HCT116 (cell line): ENCODE measurements around the gene AVPR1B. TPM values are rescaled to one million over a fixed set of nuclear protein-coding genes. Genes with fewer than 3 reads are reported as not detected.

ENCODE experiments used
- ATAC-seq: fragments of 200-7000 bp; cut with Tn5 transposase; 2 replicates; pipeline ENCODE4 v1.9.1; 2020; ENCODE audit warnings: mild to moderate bottlenecking, moderate library complexity
- BruUV-seq: library from RNA; stranded (reverse); fragments of 400-500 nt; replicated peaks from 2 replicates; lab custom pipeline; 2021; lab: Mats Ljungman, UMichigan
- CTCF ChIA-PET: fragments of 300-600 bp; sonication (Branson Sonifier 250); formaldehyde crosslinking; loops from one replicate; lab custom pipeline; 2021; ENCODE audit warnings: antibody characterized with exemption; lab: Charles Lee
- POLR2A ChIA-PET: fragments of 300-600, 350-600 bp; sonication (Branson Sonifier 250); formaldehyde crosslinking; loops from one replicate; lab custom pipeline; 2021; ENCODE audit warnings: antibody characterized with exemption; lab: Charles Lee
- RAD21 ChIA-PET, 2 experiments: fragments of 300-600 bp; sonication (Branson Sonifier 250); formaldehyde crosslinking; loops; one replicate each; lab custom pipeline; 2023; ENCODE audit warnings: low total read pairs in 2 of 2; ENCODE audit not compliant: uncharacterized antibody in 2 of 2, unreplicated experiment in 2 of 2, low non-redundant PET in 1 of 2; lab: Charles Lee
- DNase-seq: peaks from one replicate; pipeline ENCODE4 v3.0.0-alpha.2; 2010; ENCODE audit warnings: low read depth, low spot score
- H2AFZ ChIP-seq: fragments of 200-600 bp; shearing (Covaris generic), sonication (generic); 2 replicates; pipeline ENCODE4 v1.6.1; 2017; ENCODE audit warnings: low read depth, mixed run types, mixed read lengths, antibody characterized with exemption, low read length; ENCODE audit not compliant: poor library complexity, severe bottlenecking
- H3K27ac ChIP-seq: 2 replicates; pipeline ENCODE4 v1.5.1; 2012; ENCODE audit warnings: low read depth, low read length
- H3K27me3 ChIP-seq: fragments of 200-600 bp; sonication (generic); 2 replicates; pipeline ENCODE4 v1.6.1; 2016; ENCODE audit warnings: mixed run types, low read length, mixed read lengths; ENCODE audit not compliant: insufficient read depth
- H3K36me3 ChIP-seq, 2 experiments: fragments of 200-500 bp in 1 of 2; fragments of 200-600 bp in 1 of 2; sonication (Bioruptor generic) in 1 of 2; sonication (generic) in 1 of 2; 2 replicates each; pipeline versions ENCODE4 v1.5.1 to v1.6.1; 2014 to 2016; ENCODE audit warnings: low read length in 2 of 2, inconsistent platforms in 1 of 2, mixed read lengths in 1 of 2, mixed run types in 1 of 2; ENCODE audit not compliant: insufficient read depth in 2 of 2, control insufficient read depth in 1 of 2
- H3K4me1 ChIP-seq, 2 experiments: fragments of 200-600 bp in 1 of 2; sonication (generic) in 1 of 2; 2 replicates each; pipeline versions ENCODE4 v1.5.1 to v1.6.1; 2012 to 2017; ENCODE audit warnings: low read length in 2 of 2, inconsistent platforms in 1 of 2, mild to moderate bottlenecking in 1 of 2, mixed read lengths in 1 of 2, mixed run types in 1 of 2, moderate library complexity in 1 of 2; ENCODE audit not compliant: insufficient read depth in 2 of 2, control insufficient read depth in 1 of 2
- H3K4me2 ChIP-seq: fragments of 200-600 bp; sonication (generic); 2 replicates; pipeline ENCODE4 v1.6.1; 2017; ENCODE audit warnings: mixed run types, low read length, mixed read lengths
- H3K4me3 ChIP-seq, 2 experiments: fragments of 200-600 bp in 1 of 2; sonication (generic) in 1 of 2; replicated peaks in 1 of 2; 2 replicates each; pipeline ENCODE4 v1.5.1; 2011 to 2016; ENCODE audit warnings: low read length in 2 of 2, control low read depth in 1 of 2, low read depth in 1 of 2, mild to moderate bottlenecking in 1 of 2, mixed read lengths in 1 of 2, mixed run types in 1 of 2
- H3K79me2 ChIP-seq: fragments of 200-600 bp; sonication (generic); 2 replicates; pipeline ENCODE4 v1.6.1; 2017; ENCODE audit warnings: mild to moderate bottlenecking, mixed run types, low read length, moderate library complexity, mixed read lengths; ENCODE audit not compliant: insufficient read depth
- H3K9ac ChIP-seq: fragments of 200-600 bp; sonication (generic); 2 replicates; pipeline ENCODE4 v1.6.1; 2016; ENCODE audit warnings: low read length, mixed read lengths
- H3K9me2 ChIP-seq: fragments of 200-600 bp; sonication (generic), shearing (Covaris generic); 2 replicates; pipeline ENCODE4 v1.6.1; 2017; ENCODE audit warnings: mixed run types, mild to moderate bottlenecking, moderate library complexity; ENCODE audit not compliant: insufficient read depth
- H3K9me3 ChIP-seq, 2 experiments: fragments of 200-500 bp in 1 of 2; fragments of 200-600 bp in 1 of 2; sonication (Bioruptor generic) in 1 of 2; sonication (generic) in 1 of 2; 2 replicates each; pipeline ENCODE4 v1.6.1; 2014 to 2017; ENCODE audit warnings: low read length in 2 of 2, mixed read lengths in 2 of 2, inconsistent platforms in 1 of 2, low read depth in 1 of 2, mild to moderate bottlenecking in 1 of 2, mixed run types in 1 of 2, moderate library complexity in 1 of 2; ENCODE audit not compliant: control insufficient read depth in 1 of 2, insufficient read depth in 1 of 2
- H4K20me1 ChIP-seq: fragments of 200-600 bp; sonication (generic), shearing (Covaris generic); 2 replicates; pipeline ENCODE4 v1.6.1; 2017; ENCODE audit warnings: mixed run types, mild to moderate bottlenecking, moderate library complexity; ENCODE audit not compliant: insufficient read depth
- ATF3 ChIP-seq: IDR thresholded peaks from 2 replicates; pipeline ENCODE4 v1.6.1; 2012
- CBX3 ChIP-seq: IDR thresholded peaks from 2 replicates; pipeline ENCODE4 v1.6.1; 2012; ENCODE audit warnings: low read depth
- EGR1 ChIP-seq: IDR thresholded peaks from 2 replicates; pipeline ENCODE4 v1.6.1; 2012; ENCODE audit warnings: low read depth
- ELF1 ChIP-seq: IDR thresholded peaks from 2 replicates; pipeline ENCODE4 v1.6.1; 2012; ENCODE audit warnings: low read depth, borderline replicate concordance
- EZH2 ChIP-seq: fragments of 200-600 bp; sonication (generic); IDR thresholded peaks from 2 replicates; pipeline ENCODE4 v1.6.1; 2017; ENCODE audit warnings: antibody characterized with exemption, mixed run types
- EZH2phosphoT487 ChIP-seq: fragments of 200-600 bp; IDR thresholded peaks from 2 replicates; pipeline ENCODE4 v1.6.1; 2018; ENCODE audit warnings: antibody characterized with exemption, borderline replicate concordance
- MAX ChIP-seq: IDR thresholded peaks from 2 replicates; pipeline ENCODE4 v1.6.1; 2012
- POLR2A ChIP-seq: IDR thresholded peaks from 2 replicates; pipeline ENCODE4 v1.7.0; 2011; ENCODE audit warnings: borderline replicate concordance; ENCODE audit not compliant: insufficient read depth, insufficient read length; ENCODE audit errors: extremely low read depth
- SP1 ChIP-seq: IDR thresholded peaks from 2 replicates; pipeline ENCODE4 v1.6.1; 2012; ENCODE audit warnings: low read depth
- SRF ChIP-seq: IDR thresholded peaks from 2 replicates; pipeline ENCODE4 v1.6.1; 2012; ENCODE audit warnings: low read depth
- TCF7L2 ChIP-seq: IDR thresholded peaks from 2 replicates; pipeline ENCODE4 v1.7.0; 2011; ENCODE audit warnings: borderline replicate concordance, inconsistent platforms; ENCODE audit not compliant: insufficient read depth, insufficient read length; ENCODE audit errors: extremely low read depth
- ZBTB33 ChIP-seq: IDR thresholded peaks from 2 replicates; pipeline ENCODE4 v1.6.1; 2011; ENCODE audit warnings: mild to moderate bottlenecking, low read length, moderate library complexity; ENCODE audit not compliant: insufficient replicate concordance; ENCODE audit errors: extremely low read depth
- ZNF274 ChIP-seq: fragments of 200-500 bp; sonication (Bioruptor generic); IDR thresholded peaks from 2 replicates; pipeline ENCODE4 v1.6.1; 2014; ENCODE audit warnings: mild to moderate bottlenecking, low read depth, low read length, inconsistent platforms
- intact Hi-C: fragments of 100-400 bp; cut with micrococcal nuclease; formaldehyde crosslinking; loops from 2 replicates; pipeline ENCODE4 v1.10.0; 2022
- total RNA-seq: library from RNA; stranded (reverse); gene quantifications from one replicate; pipeline ENCODE4 v1.2.1, GENCODE V29; 2021; ENCODE audit not compliant: unreplicated experiment

Gene AVPR1B
- total RNA-seq, 1 experiment from 2014 or later, result not detected

GRCh38 chr1:206142770-206143169 lies 25.6 kb upstream of the AVPR1B start:
- no TSS peak for BruUV-seq
- Histone ChIP-seq H3K9ac (no peak overlapping the region), H3K4me2 (no peak overlapping the region), H3K4me3 (no peak overlapping the region), H3K27me3 (peaks cover 20% of the 10 kb centered on the region; the same call in 1 of the 2 replicates), H3K79me2 (no peaks in the 10 kb centered on the region), H3K4me1 (no peaks in the 10 kb centered on the region), H2AFZ (no peak overlapping the region), H3K9me3 (no peaks in the 10 kb centered on the region), H3K27ac (no peak overlapping the region), H3K36me3 (no peaks in the 10 kb centered on the region), H4K20me1 (no peaks in the 10 kb centered on the region), H3K9me2 (no peaks in the 10 kb centered on the region)
- TF ChIP-seq ATF3, result no peak
- ATAC-seq (no peak), DNase-seq (no peak)
- ChIA-PET CTCF (no interaction called here), RAD21 (no interaction called here), POLR2A (no interaction called here)
- intact Hi-C loops, result no loop called here

- BruUV-seq, result no TSS peak
- Histone ChIP-seq H3K27ac (no peak overlapping the region), H4K20me1 (no peaks in the 10 kb centered on the region), H3K9ac (no peak overlapping the region), H3K9me3 (no peaks in the 10 kb centered on the region), H3K4me3 (no peak overlapping the region), H3K4me1 (no peaks in the 10 kb centered on the region), H3K27me3 (peaks cover 20% of the 10 kb centered on the region; the same call in 1 of the 2 replicates), H3K36me3 (no peaks in the 10 kb centered on the region), H3K4me2 (no peak overlapping the region), H3K9me2 (no peaks in the 10 kb centered on the region), H2AFZ (no peak overlapping the region), H3K79me2 (no peaks in the 10 kb centered on the region)
- DNase-seq (no peak), ATAC-seq (no peak)
- ChIA-PET CTCF (interaction anchor here (1.1 kb wide), 1 partner anchor 164 kb away, joined by 3 read pairs; no protein-coding TSS in a partner anchor), RAD21 (no interaction called here), POLR2A (no interaction called here)
- intact Hi-C loops, result no loop called here
- TF ChIP-seq SP1 (no peak), POLR2A (no peak), EZH2 (no peak), MAX (no peak), TCF7L2 (no peak), ZNF274 (no peak), SRF (no peak), EZH2phosphoT487 (no peak), ELF1 (no peak), EGR1 (no peak), CBX3 (no peak), ZBTB33 (no peak)
These were observed 24.8 kb upstream of the AVPR1B start for GRCh38 chr1:206142011-206142410.
